DOHH2 (cell line): ENCODE results near the gene EGFL8.

Source experiments
- EZH2phosphoT487 ChIP-seq: fragments of 200-600 bp; sonication (generic); IDR thresholded peaks from 2 replicates; pipeline ENCODE4 v1.6.1; 2017; ENCODE audit warnings: borderline replicate concordance, mild to moderate bottlenecking, antibody characterized with exemption, low read length, moderate library complexity, mixed read lengths
- TF ChIP-seq, protein P1 (sequence below): fragments of 200-600 bp; sonication (generic); IDR thresholded peaks from one replicate; pipeline ENCODE4 v1.5.1; 2014; ENCODE audit warnings: antibody characterized with exemption, mild to moderate bottlenecking, low read depth, low read length; ENCODE audit not compliant: poor library complexity, severe bottlenecking

DNA sequence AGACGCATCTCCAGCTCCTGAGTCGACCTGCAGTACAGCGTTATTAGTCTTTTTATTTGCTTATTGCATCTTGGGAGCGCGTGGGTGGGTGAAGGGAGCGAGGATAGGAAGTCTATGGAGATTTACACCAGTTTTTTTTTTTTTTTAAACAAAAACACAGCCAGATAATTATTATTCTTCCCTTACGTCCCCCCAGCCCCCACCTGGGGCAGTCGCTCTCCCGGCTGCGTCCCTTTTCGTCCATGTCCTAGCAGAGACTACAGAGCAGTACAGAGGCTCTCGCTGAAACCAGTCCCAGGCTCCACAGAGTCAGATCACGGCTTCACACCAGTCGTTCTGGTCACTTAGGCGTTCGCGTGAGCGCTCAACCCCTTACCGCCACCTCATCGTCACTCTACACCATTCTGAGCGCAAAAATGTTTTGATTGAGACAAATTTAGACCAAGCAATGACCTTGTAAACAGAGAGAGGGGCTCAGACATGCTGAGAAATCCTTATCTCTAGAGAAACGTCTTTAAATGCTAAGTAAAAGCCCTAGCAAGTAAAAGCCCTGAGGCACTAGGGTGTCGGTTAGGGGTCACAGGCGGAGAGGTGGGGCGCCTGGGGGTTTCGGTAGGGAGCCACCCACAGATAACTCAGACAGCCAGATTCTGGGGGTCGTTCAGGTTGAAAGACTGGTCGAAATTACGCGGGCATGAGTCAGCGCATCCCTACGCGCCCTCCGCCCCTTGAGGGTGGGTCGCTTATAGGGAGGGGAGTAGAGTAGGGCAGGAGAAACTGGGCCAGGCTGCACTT, 11.4 kb upstream of the EGFL8 start:
- TF ChIP-seq, protein P1, sequence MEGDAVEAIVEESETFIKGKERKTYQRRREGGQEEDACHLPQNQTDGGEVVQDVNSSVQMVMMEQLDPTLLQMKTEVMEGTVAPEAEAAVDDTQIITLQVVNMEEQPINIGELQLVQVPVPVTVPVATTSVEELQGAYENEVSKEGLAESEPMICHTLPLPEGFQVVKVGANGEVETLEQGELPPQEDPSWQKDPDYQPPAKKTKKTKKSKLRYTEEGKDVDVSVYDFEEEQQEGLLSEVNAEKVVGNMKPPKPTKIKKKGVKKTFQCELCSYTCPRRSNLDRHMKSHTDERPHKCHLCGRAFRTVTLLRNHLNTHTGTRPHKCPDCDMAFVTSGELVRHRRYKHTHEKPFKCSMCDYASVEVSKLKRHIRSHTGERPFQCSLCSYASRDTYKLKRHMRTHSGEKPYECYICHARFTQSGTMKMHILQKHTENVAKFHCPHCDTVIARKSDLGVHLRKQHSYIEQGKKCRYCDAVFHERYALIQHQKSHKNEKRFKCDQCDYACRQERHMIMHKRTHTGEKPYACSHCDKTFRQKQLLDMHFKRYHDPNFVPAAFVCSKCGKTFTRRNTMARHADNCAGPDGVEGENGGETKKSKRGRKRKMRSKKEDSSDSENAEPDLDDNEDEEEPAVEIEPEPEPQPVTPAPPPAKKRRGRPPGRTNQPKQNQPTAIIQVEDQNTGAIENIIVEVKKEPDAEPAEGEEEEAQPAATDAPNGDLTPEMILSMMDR = no peak
- TF ChIP-seq EZH2phosphoT487 = no peak
